C4-2B (cell line): ENCODE results near the gene TSSK6.

Experiments used
- CTCF ChIP-seq: fragments of 450-650 bp; conservative IDR thresholded peaks from 2 replicates; pipeline ENCODE4 v1.5.1; 2017; ENCODE audit warnings: mild to moderate bottlenecking
- ZFX ChIP-seq: fragments of 450-650 bp; IDR thresholded peaks from 2 replicates; pipeline ENCODE4 v1.6.1; 2017

GRCh38 chr19:19520989-19521388, 5.6 kb upstream of the TSSK6 start:
- no peak for TF ChIP-seq CTCF
- no peak for TF ChIP-seq ZFX
